ENCODE measurements around the gene TNFRSF25.

GRCh38 chr1:6503884-6504602 is 38.1 kb upstream of the TNFRSF25 start:
- TF ChIP-seq CTCF (IDR thresholded peaks at IDR 0.05) (no peak), POLR2A (IDR thresholded peaks at IDR 0.05) (no peak), EP300 (IDR thresholded peaks at IDR 0.05) (no peak)
